ENCODE data around the gene RTP5. TPM values are rescaled to one million over a fixed set of nuclear protein-coding genes. Genes with fewer than 3 reads are reported as not detected.

RTP5 gene
- total RNA-seq, 1 donor from 2014 or later = not detected

DNA sequence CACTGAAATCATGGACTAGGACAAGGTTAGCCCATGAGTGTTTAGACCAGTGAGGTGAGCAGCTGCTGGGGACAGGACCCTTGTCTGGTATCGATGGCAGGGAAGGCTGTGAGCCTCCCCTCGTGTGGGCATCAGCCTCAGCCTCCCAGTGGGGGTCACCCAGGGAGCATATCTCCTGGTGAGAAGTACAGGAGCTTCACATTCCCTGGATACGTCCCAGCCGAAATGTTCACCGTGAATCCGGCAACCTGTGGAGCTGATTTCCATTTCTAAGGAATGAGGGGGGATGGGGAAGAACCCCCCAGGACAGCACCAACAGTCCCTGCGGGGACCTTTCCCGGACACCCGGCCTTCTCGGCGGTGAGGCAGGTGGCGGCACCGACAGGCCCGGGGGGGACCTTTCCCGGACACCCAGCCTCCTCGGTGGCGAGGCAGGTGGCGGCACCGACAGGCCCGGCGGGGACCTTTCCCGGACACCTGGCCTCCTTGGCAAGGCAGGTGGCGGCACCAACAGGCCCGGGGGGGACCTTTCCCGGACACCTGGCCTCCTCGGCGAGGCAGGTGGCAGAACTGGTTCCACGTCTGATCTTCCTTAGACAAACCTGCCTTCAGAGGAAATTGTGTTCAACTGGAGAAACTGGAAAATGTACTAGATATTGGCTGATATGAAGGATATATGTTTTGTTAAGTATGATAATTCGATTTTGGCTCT lies 21.2 kb downstream of the RTP5 start:
- ATAC-seq = peak; percentile 27

GRCh38 chr2:241891315-241891987 lies 21.9 kb downstream of the RTP5 start:
- no peak for ATAC-seq

DNA sequence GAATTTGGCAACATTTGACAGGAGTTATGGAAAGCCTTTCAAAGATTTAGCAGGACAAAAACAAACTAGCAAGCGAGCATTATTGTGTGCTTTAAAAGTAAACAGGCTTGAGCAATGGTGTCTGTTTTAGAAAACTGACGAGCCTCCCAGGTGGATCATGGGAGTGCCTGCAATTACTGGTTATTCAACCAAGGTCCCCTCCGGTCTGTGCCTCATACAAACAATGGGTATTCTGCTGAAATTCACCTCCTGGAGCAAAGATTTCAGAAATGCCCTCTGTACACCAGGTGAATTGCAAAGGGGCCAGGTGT lies 22.4 kb downstream of the RTP5 start:
- no peak for ATAC-seq

DNA sequence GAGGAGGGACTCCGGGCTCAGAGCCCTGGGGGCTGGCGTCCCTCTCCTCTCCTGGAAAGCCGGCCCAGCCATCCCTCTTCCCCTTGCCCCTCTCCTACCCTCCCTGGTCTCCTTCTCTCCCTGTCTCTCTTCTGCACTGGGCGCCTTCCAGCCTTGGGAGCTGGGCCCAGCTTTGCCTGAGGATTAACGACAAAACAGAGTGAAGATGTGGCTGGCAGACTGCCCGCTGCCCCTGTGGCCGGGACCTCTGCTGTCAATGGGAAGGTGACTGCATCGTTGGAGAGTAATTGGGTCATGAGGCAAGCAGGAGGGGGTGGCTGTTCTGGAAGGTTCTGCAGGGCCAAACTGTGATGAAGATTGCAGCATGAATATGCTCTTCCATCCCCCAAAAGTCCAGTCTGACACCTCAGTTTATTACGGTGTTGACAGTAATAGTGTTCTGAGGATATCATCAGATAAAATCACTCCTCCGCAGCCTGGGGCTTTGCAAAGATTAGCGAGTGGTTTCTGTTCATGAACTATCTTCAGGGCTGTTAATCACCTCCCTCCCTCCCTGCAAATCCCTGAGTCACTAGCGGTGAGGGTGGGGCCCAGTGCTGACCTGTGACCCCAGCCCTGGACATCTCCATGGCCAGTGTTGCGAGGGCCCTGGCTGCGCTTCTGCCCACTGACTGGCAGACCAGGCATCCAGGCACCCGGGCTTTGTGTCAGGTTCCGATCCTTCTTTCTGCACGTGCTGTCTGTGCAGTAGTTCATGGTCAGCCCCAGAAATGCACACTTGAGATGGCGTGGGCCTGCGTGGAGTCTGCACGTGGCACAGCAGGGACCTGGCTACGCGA lies 23.0 kb downstream of the RTP5 start:
- no peak for ATAC-seq

GRCh38 chr2:241893265-241893664 lies 23.7 kb downstream of the RTP5 start:
- ATAC-seq = no peak

DNA sequence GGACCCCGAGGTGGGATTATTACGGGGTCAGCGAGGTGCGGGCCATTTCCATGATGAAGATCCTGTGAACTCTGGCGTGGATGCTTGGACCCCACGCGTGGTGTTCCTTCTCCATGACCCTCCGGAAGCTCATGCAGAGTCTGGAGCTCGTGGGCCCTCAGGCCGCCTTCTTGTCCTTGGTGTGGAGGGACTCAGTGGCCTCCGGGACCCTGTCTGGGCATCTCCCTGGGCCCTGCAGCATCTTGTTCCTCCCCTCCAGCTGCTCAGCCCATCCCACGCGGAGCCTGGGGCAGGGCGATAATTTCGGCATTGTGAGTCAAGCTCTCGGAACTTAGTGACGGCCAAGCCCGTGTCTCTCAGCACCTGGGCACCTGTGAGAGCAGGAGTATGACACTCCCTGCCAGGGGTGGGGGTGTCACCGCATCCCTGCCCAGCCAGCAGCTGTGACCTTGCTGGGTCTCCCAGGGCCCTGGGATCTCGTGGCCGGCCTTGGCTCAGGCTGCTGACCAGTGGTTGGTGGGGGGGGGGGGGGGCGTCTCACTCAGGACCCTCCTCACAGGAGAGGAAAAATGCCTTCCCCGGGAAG lies 24.6 kb downstream of the RTP5 start:
- ATAC-seq = peak; percentile 84

GRCh38 chr2:241894681-241895426 lies 25.3 kb downstream of the RTP5 start:
- ATAC-seq = peak; percentile 2

DNA sequence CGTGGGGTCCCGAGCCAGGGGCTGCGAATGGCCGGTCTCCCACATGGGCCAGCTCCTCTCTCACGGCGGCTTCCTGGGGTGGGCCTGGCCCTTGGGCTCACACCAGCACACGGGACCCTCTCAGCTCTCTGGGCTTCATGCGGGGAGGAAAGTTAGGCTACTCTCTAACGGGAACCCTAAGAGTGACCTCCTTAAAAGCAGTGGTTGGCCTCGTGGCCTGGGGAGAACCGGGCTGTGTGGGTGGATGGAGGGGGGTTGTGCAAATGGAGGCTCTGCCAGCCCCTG lies 25.8 kb downstream of the RTP5 start:
- ATAC-seq = no peak

DNA sequence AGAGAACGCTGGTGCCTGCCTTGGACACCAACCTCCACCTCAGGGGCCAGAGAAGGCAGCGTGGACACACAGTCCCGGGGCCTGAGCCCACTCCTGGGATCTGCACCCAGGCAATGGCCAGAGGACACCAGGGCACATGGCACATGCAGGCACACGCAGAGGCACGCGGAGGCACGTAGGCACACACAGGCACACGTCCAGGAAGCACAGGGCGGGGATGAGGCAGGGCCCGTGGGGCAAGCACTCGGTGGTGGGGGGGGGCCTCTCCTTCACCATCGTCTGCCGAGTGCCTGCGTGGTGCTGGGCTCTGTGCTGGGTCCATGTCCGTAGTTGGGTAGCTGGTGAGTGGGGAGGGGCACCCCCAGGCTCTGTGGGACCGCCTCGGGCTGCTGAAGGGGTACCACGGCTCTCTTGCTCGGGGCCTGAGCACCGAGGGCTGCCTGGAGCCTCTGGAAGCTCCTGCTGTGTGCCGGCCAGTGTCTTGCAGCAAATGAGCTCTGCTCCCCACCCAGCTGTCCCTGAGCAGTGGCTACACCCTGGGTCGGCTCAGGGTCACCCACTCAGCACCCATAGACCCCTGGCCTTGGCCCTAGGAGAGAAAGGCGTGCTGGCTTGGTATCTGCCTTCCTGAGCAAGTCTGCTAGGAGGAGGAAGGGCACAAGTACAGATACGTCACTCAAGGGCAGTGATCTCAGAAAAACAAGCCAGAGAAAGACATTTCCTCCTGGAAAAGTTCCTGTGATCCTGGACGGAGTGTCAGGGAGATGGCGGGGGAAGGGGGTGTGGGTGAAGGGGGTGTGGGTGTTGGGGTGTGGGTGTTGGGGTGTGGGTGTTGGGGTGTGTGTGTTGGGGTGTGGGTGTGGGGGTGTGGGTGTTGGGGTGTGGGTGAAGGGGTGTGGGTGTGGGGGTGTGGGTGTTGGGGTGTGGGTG lies 26.4 kb downstream of the RTP5 start:
- ATAC-seq = peak; percentile 82

GRCh38 chr2:241896746-241897201 lies 27.2 kb downstream of the RTP5 start:
- no peak for ATAC-seq

GRCh38 chr2:241897231-241897916 lies 27.8 kb downstream of the RTP5 start:
- no peak for ATAC-seq

DNA sequence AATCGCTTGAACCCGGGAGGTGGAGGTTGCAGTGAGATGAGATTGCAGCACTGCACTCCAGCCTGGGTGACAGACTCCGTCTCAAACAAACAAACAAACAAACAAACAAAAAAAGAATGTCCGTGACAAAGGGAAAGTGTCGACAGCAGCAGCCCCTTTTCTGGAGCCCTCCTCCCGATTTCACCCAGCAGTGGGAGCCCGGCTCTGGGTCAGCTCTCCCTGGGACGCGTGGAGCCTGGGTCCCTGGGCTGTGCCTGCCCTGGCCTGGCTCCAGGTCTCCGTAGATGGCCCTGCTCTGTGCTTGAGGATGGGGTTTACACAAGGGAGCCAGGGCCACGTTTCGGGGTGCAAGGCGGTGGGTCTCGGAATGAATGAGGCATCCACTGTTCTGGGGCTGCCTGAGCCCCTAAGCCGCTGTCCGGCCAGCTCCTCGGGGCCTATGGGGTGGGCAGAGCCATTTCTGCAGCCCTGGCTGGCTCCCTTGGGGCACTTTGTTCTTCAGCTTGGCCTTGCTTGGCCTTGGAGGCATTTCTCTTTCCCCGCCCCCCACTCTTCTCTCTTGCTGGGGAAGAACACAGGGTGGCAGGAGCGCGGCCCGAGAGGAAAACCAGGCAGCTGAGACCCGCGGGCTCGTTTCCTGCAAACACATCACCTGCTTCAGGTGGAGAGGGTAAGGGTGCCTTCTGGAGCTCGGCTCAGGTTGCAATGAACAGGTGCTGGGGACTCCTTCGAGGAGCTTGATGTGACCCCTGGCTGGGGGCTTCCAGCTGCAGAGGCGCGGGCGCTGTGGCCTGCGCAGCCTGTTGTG lies 29.1 kb downstream of the RTP5 start:
- ATAC-seq = no peak

- no peak for ATAC-seq
These were observed 30.9 kb downstream of the RTP5 start for GRCh38 chr2:241900251-241901017.

DNA sequence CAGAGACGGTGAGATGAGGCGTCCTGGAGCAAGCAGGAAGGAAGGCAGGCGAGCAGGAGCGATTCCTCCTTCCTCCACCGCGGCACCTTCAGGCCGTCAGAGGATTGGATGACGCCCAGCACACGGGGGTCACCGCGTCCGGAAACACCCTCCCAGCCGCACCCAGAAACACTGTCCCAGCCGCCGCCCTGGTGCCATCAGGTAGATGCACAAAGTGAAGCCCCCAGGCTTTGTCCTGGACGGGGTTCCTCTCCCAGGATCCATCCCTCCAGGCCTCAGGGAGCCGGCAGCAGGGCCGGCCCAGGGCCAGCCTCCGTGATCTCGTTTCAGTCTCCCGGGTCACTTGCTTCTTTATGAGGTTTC lies 31.5 kb downstream of the RTP5 start:
- ATAC-seq = peak; percentile 30

DNA sequence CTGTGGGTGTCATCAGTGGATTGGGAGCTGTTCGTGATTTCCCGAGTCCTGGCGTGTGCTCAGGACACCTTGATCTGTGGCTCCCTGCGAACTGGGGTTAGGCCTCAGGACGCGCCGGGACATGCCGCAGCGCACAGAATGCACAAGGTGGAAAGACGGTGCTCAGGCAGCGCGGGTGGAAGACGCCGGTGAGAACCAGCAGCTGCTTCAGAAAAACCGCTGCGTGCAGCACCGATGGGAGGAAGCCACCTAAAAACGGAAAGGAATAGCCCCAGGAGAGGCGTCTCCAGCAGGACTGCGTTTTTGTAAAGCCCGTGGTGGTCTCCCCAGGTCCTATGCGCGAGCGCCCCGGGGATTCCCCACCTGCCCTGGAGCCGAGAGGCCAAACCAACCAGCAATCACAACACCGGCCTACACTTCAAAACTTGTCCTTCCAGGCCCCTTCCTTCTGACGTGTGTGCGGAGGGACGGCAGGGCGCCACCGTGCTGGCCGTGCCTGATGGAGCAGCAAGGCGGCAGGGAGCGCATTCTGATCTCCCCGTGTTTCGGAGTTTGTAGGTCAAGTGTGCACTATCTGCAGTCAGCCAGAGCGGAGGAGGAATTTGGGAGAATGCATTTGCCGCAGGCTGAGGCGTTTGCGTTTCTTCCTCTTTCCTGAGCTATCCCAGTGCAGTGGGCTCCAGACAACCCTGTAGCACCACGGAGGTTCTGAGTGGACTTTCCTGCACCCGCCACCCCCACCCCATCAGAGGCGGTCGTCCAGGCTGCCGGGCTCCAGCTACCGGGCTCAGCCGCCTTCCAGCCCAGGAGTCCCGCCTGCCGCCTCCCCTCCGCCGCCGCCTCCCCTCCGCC lies 32.2 kb downstream of the RTP5 start:
- peak; percentile 70 for ATAC-seq

DNA sequence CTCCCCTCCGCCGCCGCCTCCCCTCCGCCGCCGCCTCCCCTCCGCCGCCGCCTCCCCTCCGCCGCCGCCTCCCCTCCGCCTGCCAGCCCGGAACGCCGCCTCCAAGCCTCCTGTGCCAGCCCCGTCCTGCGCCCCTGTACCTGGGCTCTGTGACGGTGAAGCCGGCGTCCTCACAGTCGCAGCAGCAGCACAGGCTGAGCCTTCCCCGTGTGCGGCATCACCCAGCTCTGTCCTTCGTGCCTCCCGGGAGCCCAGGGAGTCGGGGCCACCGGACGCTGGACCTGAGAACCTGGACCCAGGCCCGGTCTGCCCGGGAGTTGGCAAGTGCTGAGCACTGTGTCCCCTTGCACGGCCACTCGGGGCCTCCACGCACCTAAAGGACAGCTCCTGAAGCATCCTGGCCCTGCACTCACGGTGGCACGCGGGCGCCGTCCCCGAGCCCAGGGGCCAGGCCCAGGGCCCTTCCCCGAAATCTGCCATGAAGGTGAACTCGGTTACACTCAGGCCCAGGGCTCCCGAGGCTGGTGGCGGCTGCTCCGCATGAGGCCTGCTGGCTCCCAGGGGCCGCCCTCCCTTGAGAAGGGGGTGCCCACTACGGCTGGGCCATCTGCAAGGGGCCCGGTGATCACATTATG lies 32.9 kb downstream of the RTP5 start:
- ATAC-seq = no peak

DNA sequence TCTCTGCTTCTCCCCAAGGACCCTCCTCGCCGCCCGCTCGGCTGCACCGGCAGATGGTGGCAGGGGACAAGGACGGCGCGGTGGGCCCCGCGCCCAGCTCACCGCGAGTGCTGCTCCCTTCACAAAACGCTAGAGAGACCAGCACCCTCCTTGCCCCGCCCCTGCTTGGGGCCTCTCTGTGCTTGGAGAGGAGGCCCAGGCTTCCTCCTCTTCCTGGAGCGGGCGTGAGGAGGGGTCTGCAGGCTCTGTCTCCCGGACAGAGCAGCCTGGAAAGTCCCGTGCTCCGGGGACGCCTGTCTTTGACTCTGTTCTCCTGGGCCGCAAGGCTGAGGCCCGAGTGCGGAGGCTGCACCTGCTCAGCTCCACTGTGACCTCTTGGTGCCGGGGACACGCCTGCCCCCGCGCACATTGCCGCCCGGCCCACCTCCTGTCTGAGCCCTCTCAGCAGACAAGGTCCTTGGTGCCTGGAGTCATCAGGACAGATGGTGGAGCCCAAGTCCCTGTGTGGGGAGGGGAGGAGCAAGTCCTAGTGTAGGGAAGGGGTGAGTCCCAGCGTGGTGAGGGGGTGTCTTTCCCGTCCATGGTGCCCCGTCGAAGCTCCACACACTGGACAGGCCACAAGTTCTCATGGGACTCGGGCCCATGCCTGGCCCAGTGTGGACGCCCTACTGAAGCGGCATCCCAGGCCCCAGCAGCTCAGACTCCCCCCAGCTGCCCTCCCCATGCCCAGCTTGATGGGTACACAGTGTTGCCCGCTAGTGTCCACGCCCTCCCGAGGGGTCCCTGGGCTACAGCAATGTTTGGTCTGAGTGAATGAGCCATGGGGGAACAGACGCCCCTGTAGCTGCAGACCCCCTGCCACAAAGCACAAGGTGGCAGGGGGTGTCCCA lies 33.8 kb downstream of the RTP5 start:
- ATAC-seq = no peak

Data from esophagus mucosa (tissue), 1 donor.